Neural crest cell (in vitro differentiated cells): ENCODE measurements around the gene SPATA19. TPM values are rescaled to one million over a fixed set of nuclear protein-coding genes. Genes with fewer than 3 reads are reported as not detected.

Source experiments
- DNase-seq: peaks from one replicate; pipeline ENCODE4 v3.0.0; 2021; ENCODE audit warnings: low read depth, mixed read lengths, low spot score
- H3K27ac Mint-ChIP-seq: one replicate; pipeline ENCODE4 v1.8.0; 2021; ENCODE audit warnings: mild to moderate bottlenecking, mixed read lengths; ENCODE audit not compliant: unreplicated experiment
- H3K27me3 Mint-ChIP-seq: 2 replicates; pipeline ENCODE4 v1.8.0; 2021; ENCODE audit warnings: low read depth, mild to moderate bottlenecking, mixed read lengths
- H3K36me3 Mint-ChIP-seq: 2 replicates; pipeline ENCODE4 v1.8.0; 2021; ENCODE audit warnings: low read depth, mild to moderate bottlenecking, mixed read lengths
- H3K4me1 Mint-ChIP-seq: 2 replicates; pipeline ENCODE4 v1.8.0; 2021; ENCODE audit warnings: mixed read lengths
- H3K4me3 Mint-ChIP-seq: one replicate; pipeline ENCODE4 v1.8.0; 2021; ENCODE audit warnings: mild to moderate bottlenecking, mixed read lengths
- H3K9me3 Mint-ChIP-seq: 2 replicates; pipeline ENCODE4 v1.8.0; 2021; ENCODE audit warnings: mixed read lengths
- total RNA-seq: library from RNA; stranded (reverse); gene quantifications from 2 replicates; pipeline ENCODE4 v1.2.1, GENCODE V29; 2021
- TF ChIP-seq, protein P1 (sequence below): fragments of 200-600 bp; sonication (generic); conservative IDR thresholded peaks from 2 replicates; pipeline ENCODE4 v1.5.0; 2021; ENCODE audit warnings: antibody characterized with exemption, mild to moderate bottlenecking

SPATA19 gene
- total RNA-seq, 1 donor from 2014 or later: not detected

DNA sequence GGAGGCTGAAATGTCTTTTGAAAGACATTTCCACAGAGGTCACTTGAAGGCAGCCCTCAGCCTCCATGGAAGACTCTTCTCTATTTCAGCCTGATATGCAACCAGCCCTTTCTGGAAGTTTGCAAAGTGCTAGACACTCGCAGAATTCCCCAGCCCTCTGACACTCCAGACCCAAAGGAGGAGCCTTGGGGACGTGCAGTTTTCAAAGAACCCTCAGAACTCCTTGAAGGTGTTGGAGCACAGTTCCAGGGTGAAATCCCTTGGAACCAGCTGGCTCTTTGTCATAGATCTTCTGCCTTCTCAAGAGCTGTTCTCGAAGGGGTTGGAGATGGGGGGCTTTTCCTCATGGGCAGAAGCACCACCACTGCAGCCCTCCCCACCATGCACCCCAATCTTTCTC, 19.6 kb downstream of the SPATA19 start:
- Mint-ChIP-seq H3K27me3 (peaks cover 2% of the 10 kb centered on the region), H3K4me1 (peaks cover 24% of the 10 kb centered on the region), H3K36me3 (no peaks in the 10 kb centered on the region), H3K9me3 (no peaks in the 10 kb centered on the region), H3K27ac (no peak overlapping the region), H3K4me3 (no peak overlapping the region)
- no peak for DNase-seq
- TF ChIP-seq, protein P1, sequence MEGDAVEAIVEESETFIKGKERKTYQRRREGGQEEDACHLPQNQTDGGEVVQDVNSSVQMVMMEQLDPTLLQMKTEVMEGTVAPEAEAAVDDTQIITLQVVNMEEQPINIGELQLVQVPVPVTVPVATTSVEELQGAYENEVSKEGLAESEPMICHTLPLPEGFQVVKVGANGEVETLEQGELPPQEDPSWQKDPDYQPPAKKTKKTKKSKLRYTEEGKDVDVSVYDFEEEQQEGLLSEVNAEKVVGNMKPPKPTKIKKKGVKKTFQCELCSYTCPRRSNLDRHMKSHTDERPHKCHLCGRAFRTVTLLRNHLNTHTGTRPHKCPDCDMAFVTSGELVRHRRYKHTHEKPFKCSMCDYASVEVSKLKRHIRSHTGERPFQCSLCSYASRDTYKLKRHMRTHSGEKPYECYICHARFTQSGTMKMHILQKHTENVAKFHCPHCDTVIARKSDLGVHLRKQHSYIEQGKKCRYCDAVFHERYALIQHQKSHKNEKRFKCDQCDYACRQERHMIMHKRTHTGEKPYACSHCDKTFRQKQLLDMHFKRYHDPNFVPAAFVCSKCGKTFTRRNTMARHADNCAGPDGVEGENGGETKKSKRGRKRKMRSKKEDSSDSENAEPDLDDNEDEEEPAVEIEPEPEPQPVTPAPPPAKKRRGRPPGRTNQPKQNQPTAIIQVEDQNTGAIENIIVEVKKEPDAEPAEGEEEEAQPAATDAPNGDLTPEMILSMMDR: no peak

DNA sequence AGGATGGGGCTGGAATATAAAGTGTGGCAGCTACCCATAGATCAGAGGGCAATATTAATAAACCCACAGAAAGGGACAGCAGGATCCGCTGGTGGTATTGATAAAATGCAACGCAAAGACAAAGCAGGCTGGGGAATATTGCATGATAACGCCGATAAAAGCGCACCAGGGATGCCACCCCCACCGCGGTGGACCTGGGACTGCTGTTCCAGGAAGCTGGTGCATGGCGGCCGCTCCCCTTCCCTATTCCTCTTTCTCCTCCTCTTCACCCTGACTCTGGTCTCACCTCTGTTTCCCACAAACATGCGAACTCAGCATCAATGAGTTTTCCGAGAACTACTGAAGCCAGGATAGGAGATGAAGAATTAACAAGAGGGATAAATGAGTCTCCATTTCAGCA, 20.2 kb downstream of the SPATA19 start:
- TF ChIP-seq, protein P1: no peak
- peaks cover 2% of the 10 kb centered on the region for H3K27me3 Mint-ChIP-seq
- H3K9me3 Mint-ChIP-seq: no peaks in the 10 kb centered on the region
- peaks cover 29% of the 10 kb centered on the region for H3K4me1 Mint-ChIP-seq
- DNase-seq: no peak
- no peak overlapping the region for H3K4me3 Mint-ChIP-seq
- no peak overlapping the region for H3K27ac Mint-ChIP-seq
- no peaks in the 10 kb centered on the region for H3K36me3 Mint-ChIP-seq

DNA sequence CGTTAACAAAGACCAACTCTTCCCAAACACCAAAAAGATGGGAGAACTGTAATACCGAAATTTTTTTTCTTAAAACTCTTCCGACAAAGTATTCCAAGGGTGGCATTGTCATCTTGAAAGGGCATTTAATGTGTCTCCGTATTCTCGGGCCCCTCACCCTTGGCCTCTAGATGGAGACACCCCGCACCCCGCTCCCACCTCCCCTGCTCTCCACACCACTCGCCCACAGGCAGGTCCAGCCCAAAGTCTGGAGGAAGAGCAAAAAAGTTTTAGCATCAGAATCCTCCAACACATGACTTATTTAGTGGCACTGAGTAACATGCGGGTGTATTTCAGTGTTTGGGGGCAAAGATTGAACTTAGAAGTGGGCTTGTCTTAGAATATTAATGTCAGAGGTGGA, 20.7 kb downstream of the SPATA19 start:
- no peaks in the 10 kb centered on the region for H3K9me3 Mint-ChIP-seq
- no peaks in the 10 kb centered on the region for H3K36me3 Mint-ChIP-seq
- H3K4me1 Mint-ChIP-seq: peaks cover 34% of the 10 kb centered on the region
- H3K27me3 Mint-ChIP-seq: peaks cover 2% of the 10 kb centered on the region
- TF ChIP-seq, protein P1: no peak
- no peak overlapping the region for H3K27ac Mint-ChIP-seq
- no peak for DNase-seq
- no peak overlapping the region for H3K4me3 Mint-ChIP-seq

DNA sequence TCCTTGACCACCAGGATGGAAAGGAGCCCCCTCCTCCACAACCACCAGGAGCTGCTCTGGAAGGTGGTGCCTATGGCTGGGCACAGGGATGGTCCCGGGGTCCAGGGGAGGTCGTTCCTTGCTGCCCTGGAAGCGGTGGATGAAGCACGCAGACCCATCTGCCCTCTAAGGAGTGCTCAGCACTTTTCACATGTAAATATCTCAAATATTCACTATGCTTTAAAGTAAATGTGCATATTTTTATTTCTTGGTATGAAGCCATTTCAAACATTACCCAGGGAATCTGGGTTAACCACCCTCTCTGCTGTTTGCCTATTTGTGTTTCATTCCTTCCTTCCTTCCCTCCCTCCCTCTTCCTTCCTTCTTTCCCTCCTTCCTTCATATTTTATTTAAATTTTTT, 21.7 kb downstream of the SPATA19 start:
- H3K9me3 Mint-ChIP-seq: peaks cover 3% of the 10 kb centered on the region
- TF ChIP-seq, protein P1: no peak
- peaks cover 38% of the 10 kb centered on the region for H3K4me1 Mint-ChIP-seq
- no peak overlapping the region for H3K27ac Mint-ChIP-seq
- peaks cover 2% of the 10 kb centered on the region for H3K27me3 Mint-ChIP-seq
- no peak for DNase-seq
- H3K4me3 Mint-ChIP-seq: no peak overlapping the region
- no peaks in the 10 kb centered on the region for H3K36me3 Mint-ChIP-seq

DNA sequence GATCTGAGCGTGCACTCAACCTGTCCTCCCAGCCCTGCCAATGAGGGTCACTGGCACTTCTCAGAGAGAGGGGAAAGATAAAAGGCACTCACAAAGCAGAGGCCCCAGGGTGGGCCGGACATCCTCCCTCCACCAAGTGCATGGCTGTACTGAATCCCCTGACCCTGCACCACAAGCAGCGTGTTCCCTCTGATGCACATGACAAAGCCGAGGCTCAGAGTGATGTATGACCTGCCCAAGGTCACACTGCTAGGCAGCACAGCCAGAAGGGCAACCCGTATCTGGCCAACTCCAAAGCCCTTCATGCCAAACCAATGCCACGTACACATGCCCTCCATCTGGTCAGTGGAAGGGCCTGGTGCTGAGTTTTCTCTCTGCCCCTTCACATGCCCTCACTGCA, 22.1 kb downstream of the SPATA19 start:
- peaks cover 38% of the 10 kb centered on the region for H3K4me1 Mint-ChIP-seq
- TF ChIP-seq, protein P1: no peak
- no peaks in the 10 kb centered on the region for H3K36me3 Mint-ChIP-seq
- H3K4me3 Mint-ChIP-seq: no peak overlapping the region
- peaks cover 3% of the 10 kb centered on the region for H3K9me3 Mint-ChIP-seq
- no peak overlapping the region for H3K27ac Mint-ChIP-seq
- peaks cover 2% of the 10 kb centered on the region for H3K27me3 Mint-ChIP-seq
- no peak for DNase-seq

DNA sequence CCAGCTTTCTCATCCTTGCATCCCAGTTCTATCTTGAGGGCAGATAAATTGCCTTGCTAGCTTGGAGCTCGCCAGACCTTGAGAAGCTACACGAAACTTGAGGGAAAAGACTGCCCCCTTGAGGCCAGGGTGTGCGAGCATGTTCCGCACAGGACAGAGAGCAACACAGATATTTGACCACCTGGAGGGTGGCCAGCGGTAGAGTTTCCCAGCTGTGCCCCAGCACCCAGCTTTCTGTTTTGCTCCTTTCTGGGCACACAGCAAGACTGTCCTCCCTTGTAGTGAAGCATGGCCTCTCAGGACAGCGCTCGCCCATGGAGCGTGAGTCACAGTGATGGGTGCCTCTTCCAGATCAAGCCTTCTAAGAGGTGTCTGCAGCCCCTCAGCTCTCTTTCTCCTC, 23.5 kb downstream of the SPATA19 start:
- Mint-ChIP-seq H3K9me3 (peaks cover 3% of the 10 kb centered on the region), H3K4me3 (no peak overlapping the region)
- DNase-seq: peak; percentile 59

More for the DNA sequence above, 23.5 kb downstream of the SPATA19 start:
- Mint-ChIP-seq H3K27me3 (no peaks in the 10 kb centered on the region), H3K27ac (peak overlapping the region; percentile 5), H3K4me1 (peaks cover 44% of the 10 kb centered on the region), H3K36me3 (no peaks in the 10 kb centered on the region)
- TF ChIP-seq, protein P1: peak; percentile 78
